Measurements from ENCODE around the gene GYS1. TPM values are rescaled to one million over a fixed set of nuclear protein-coding genes. Genes with fewer than 3 reads are reported as not detected.

Gene GYS1
- total RNA-seq, 1 donor from 2014 or later, result 82.0 TPM

- DNase-seq (ENCODE audit: low spot score), result no peak
These were observed 2.7 kb downstream of the GYS1 start for GRCh38 chr19:48990400-48990799.

GRCh38 chr19:48989701-48990291 lies 3.3 kb downstream of the GYS1 start:
- no peak for DNase-seq (ENCODE audit: low spot score)

- DNase-seq (ENCODE audit: low spot score), result no peak
These were observed 4.2 kb downstream of the GYS1 start for GRCh38 chr19:48988860-48989259.

- DNase-seq (ENCODE audit: low spot score), result no peak
These were observed 4.8 kb downstream of the GYS1 start for GRCh38 chr19:48988286-48988685.

GRCh38 chr19:48987323-48987722 lies 5.8 kb downstream of the GYS1 start:
- DNase-seq (ENCODE audit: low spot score), result no peak

- DNase-seq (ENCODE audit: low spot score), result no peak
These were observed 6.9 kb downstream of the GYS1 start for GRCh38 chr19:48986211-48986610.

- no peak for DNase-seq (ENCODE audit: low spot score)
These were observed 7.4 kb downstream of the GYS1 start for GRCh38 chr19:48985711-48986110.

GRCh38 chr19:48982280-48982679 lies 10.8 kb downstream of the GYS1 start:
- DNase-seq (ENCODE audit: low spot score), result no peak

GRCh38 chr19:48977061-48977460 lies 16.0 kb downstream of the GYS1 start:
- DNase-seq (ENCODE audit: low spot score), result no peak

- DNase-seq (ENCODE audit: low spot score), result no peak
These were observed 16.9 kb downstream of the GYS1 start for GRCh38 chr19:48975947-48976847.

- no peak for DNase-seq (ENCODE audit: low spot score)
These were observed 22.1 kb downstream of the GYS1 start for GRCh38 chr19:48970923-48971395.

- DNase-seq (ENCODE audit: low spot score), result no peak
These were observed 22.9 kb downstream of the GYS1 start for GRCh38 chr19:48970139-48970766.

- DNase-seq (ENCODE audit: low spot score), result no peak
These were observed 23.6 kb downstream of the GYS1 start for GRCh38 chr19:48969276-48970138.

GRCh38 chr19:48968813-48969218 lies 24.3 kb downstream of the GYS1 start:
- DNase-seq (ENCODE audit: low spot score), result no peak

- no peak for DNase-seq (ENCODE audit: low spot score)
These were observed 24.9 kb downstream of the GYS1 start for GRCh38 chr19:48968179-48968661.

- no peak for DNase-seq (ENCODE audit: low spot score)
These were observed 25.5 kb downstream of the GYS1 start for GRCh38 chr19:48967346-48968178.

GRCh38 chr19:48966541-48967345 lies 26.4 kb downstream of the GYS1 start:
- DNase-seq (ENCODE audit: low spot score), result no peak

- DNase-seq (ENCODE audit: low spot score), result peak; percentile 93
These were observed 27.1 kb downstream of the GYS1 start for GRCh38 chr19:48965806-48966540.
